Endothelial cell of umbilical vein (primary cell): ENCODE results near the gene ALX1. TPM values are rescaled to one million over a fixed set of nuclear protein-coding genes. Genes with fewer than 3 reads are reported as not detected.

Source experiments
- BruUV-seq: library from RNA; stranded (reverse); fragments of 400-500 nt; replicated peaks from 2 replicates; lab custom pipeline; 2021; lab: Mats Ljungman, UMichigan
- CTCF ChIA-PET: fragments of 300-600, 350-600 bp; sonication (Branson Sonifier 250); formaldehyde crosslinking; loops from one replicate; lab custom pipeline; 2021; ENCODE audit warnings: antibody characterized with exemption, inconsistent platforms; lab: Charles Lee
- POLR2A ChIA-PET: fragments of 300-600, 350-600 bp; sonication (Branson Sonifier 250); formaldehyde crosslinking; loops from one replicate; lab custom pipeline; 2021; ENCODE audit warnings: antibody characterized with exemption, inconsistent platforms; lab: Charles Lee
- DNase-seq: peaks from one replicate; pipeline ENCODE4 v3.0.0-alpha.2; 2011; ENCODE audit warnings: low read depth, low spot score
- FAIRE-seq: peaks from 2 replicates; lab custom pipeline; 2011; peaks lifted over from hg19 to GRCh38; lab: Jason Lieb, UNC
- H2AFZ ChIP-seq: 2 replicates; pipeline ENCODE4 v1.6.0; 2012; ENCODE audit warnings: low read depth, low read length, control low read depth, inconsistent platforms
- H3K27ac ChIP-seq: 2 replicates; pipeline ENCODE4 v1.5.1; 2011; ENCODE audit warnings: low read depth, mild to moderate bottlenecking, control low read depth, low read length, moderate library complexity; ENCODE audit not compliant: insufficient read depth
- H3K27me3 ChIP-seq, 2 experiments: 2 replicates each; pipeline versions ENCODE4 v1.6.0 to v1.6.1; 2011; ENCODE audit warnings: low read length in 2 of 2, mixed read lengths in 1 of 2; ENCODE audit not compliant: control insufficient read depth in 2 of 2, insufficient read depth in 2 of 2
- H3K36me3 ChIP-seq, 2 experiments: 2 replicates in 1 of 2; 3 replicates in 1 of 2; pipeline ENCODE4 v1.5.1; 2011; ENCODE audit warnings: low read length in 2 of 2, mild to moderate bottlenecking in 1 of 2, moderate library complexity in 1 of 2; ENCODE audit not compliant: control insufficient read depth in 2 of 2, insufficient read depth in 2 of 2; ENCODE audit errors: extremely low read depth in 1 of 2
- H3K4me1 ChIP-seq: 3 replicates; pipeline ENCODE4 v1.5.1; 2011; ENCODE audit warnings: mild to moderate bottlenecking, low read length; ENCODE audit not compliant: control insufficient read depth, insufficient read depth; ENCODE audit errors: extremely low read depth
- H3K4me2 ChIP-seq: 2 replicates; pipeline ENCODE4 v1.6.1; 2011; ENCODE audit warnings: low read length, control low read depth, mixed read lengths; ENCODE audit not compliant: insufficient read depth
- H3K4me3 ChIP-seq, 3 experiments: fragments of 200-600 bp in 1 of 3; sonication (generic), shearing (Covaris generic) in 1 of 3; replicated peaks in 1 of 3; 2 replicates each; pipeline ENCODE4 v1.5.1; 2011 to 2016; ENCODE audit warnings: control low read depth in 3 of 3, low read length in 3 of 3, mild to moderate bottlenecking in 2 of 3, inconsistent platforms in 1 of 3, low read depth in 1 of 3, moderate library complexity in 1 of 3; ENCODE audit not compliant: insufficient read depth in 1 of 3
- H3K79me2 ChIP-seq: 2 replicates; pipeline ENCODE4 v1.6.0; 2012; ENCODE audit warnings: low read length, inconsistent platforms; ENCODE audit not compliant: control insufficient read depth, insufficient read depth
- H3K9ac ChIP-seq: replicated peaks from 2 replicates; pipeline ENCODE3; 2011; ENCODE audit warnings: low read length, control low read depth; ENCODE audit not compliant: insufficient read depth; ENCODE audit errors: extremely low read depth
- H3K9me1 ChIP-seq: replicated peaks from 3 replicates; pipeline ENCODE4 v1.6.0; 2011; ENCODE audit warnings: mild to moderate bottlenecking, low read length; ENCODE audit not compliant: control insufficient read depth, insufficient read depth; ENCODE audit errors: extremely low read depth
- H3K9me3 ChIP-seq: replicated peaks from 2 replicates; pipeline ENCODE4 v1.5.1; 2012; ENCODE audit warnings: low read length, inconsistent platforms; ENCODE audit not compliant: control insufficient read depth, insufficient read depth
- H4K20me1 ChIP-seq: replicated peaks from 2 replicates; pipeline ENCODE3; 2011; ENCODE audit warnings: mild to moderate bottlenecking, low read length; ENCODE audit not compliant: control insufficient read depth, insufficient read depth; ENCODE audit errors: extremely low read depth
- EZH2 ChIP-seq: IDR thresholded peaks from 2 replicates; pipeline ENCODE4 v1.6.1; 2012; ENCODE audit warnings: borderline replicate concordance, low read depth, mild to moderate bottlenecking, moderate library complexity, low read length, inconsistent platforms; ENCODE audit not compliant: severe bottlenecking
- FOS ChIP-seq: IDR thresholded peaks from 2 replicates; pipeline ENCODE4 v1.6.1; 2011; ENCODE audit warnings: mild to moderate bottlenecking, low read length, moderate library complexity, borderline replicate concordance; ENCODE audit not compliant: insufficient read depth
- GATA2 ChIP-seq: IDR thresholded peaks from 2 replicates; pipeline ENCODE4 v1.7.0; 2011; ENCODE audit warnings: low read depth, mild to moderate bottlenecking, moderate library complexity, mixed read lengths, low read length; ENCODE audit not compliant: insufficient read length, insufficient read depth
- JUN ChIP-seq: IDR thresholded peaks from 2 replicates; pipeline ENCODE4 v1.6.1; 2011; ENCODE audit warnings: borderline replicate concordance, low read depth; ENCODE audit not compliant: insufficient read length, insufficient read depth
- MYC ChIP-seq: IDR thresholded peaks from one replicate; pipeline ENCODE4 v1.6.1; 2011; ENCODE audit warnings: mild to moderate bottlenecking, low read depth, low read length
- POLR2A ChIP-seq: IDR thresholded peaks from 2 replicates; pipeline ENCODE4 v1.6.1; 2012; ENCODE audit warnings: low read depth, mild to moderate bottlenecking, control low read depth, low read length
- POLR2AphosphoS5 ChIP-seq: IDR thresholded peaks from 2 replicates; pipeline ENCODE4 v1.6.1; 2012; ENCODE audit warnings: low read depth, mild to moderate bottlenecking, control low read depth, low read length, moderate library complexity; ENCODE audit not compliant: insufficient read depth
- dilution Hi-C: fragments of 300-500 bp; cut with MboI; formaldehyde crosslinking; loops from one replicate; pipeline ENCODE4 v1.15.0; 2019; ENCODE audit warnings: low sequenced_read_pairs; ENCODE audit not compliant: extremely low pct_ligation_motif_present
- intact Hi-C: fragments of 100-400 bp; cut with micrococcal nuclease; formaldehyde crosslinking; loops from one replicate; pipeline ENCODE4 v1.10.0; 2022
- polyA plus RNA-seq, 4 experiments: library from polyadenylated mRNA; depleted of rRNA in 3 of 4; stranded (reverse) in 3 of 4; unstranded in 1 of 4; fragments of >200 nt; gene quantifications; 2 replicates each; pipeline versions ENCODE4 v1.2.1 to v1.2.3, GENCODE V29; 2011 to 2012; ENCODE audit warnings: missing spikeins in 1 of 4
- total RNA-seq: library from RNA; stranded (reverse); gene quantifications from 2 replicates; pipeline ENCODE4 v1.2.3, GENCODE V29; 2021
- TF ChIP-seq, protein P1 (sequence below): IDR thresholded peaks from 2 replicates; pipeline ENCODE4 v1.6.1; 2011; ENCODE audit not compliant: insufficient read depth, insufficient read length
- TF ChIP-seq, protein P2 (sequence below), 2 donors: IDR thresholded peaks; 1 replicate in 1 of 2; 2 replicates in 1 of 2; pipeline ENCODE4 v1.5.1; 2011; ENCODE audit warnings: low read length in 2 of 2, mild to moderate bottlenecking in 2 of 2, moderate library complexity in 2 of 2, control low read depth in 1 of 2, inconsistent platforms in 1 of 2, low read depth in 1 of 2; ENCODE audit not compliant: insufficient read depth in 1 of 2; ENCODE audit errors: extremely low read depth in 1 of 2

The ALX1 gene
- total and polyA plus RNA-seq, 2 donors (not counting 3 experiments of a cell fraction or from before 2014, with no cell fraction given): 2.2 to 3.5 TPM

DNA sequence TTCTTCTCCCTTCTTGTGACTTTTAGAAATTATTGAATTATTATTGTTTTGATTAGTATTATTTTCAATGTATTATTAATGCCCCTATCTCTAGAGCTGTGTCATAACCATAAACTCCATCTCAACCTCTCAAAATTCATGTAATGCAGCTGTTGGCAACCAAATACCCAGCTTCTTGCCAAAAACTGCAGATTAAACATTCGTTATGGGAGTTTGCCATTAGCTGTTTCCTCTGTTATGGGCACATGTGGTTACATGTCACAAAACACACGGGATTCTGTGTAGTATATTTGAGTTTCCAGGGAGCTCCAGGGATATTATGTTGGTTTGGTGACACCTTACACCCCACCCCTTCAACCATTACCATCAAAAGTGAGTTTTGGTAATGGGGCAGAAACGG, 2.8 kb upstream of the ALX1 start:
- FAIRE-seq (no peak), DNase-seq (no peak)
- intact Hi-C loops: no loop called here
- BruUV-seq: no TSS peak
- Histone ChIP-seq H3K79me2 (peaks cover 6% of the 10 kb centered on the region), H3K9ac (no peak overlapping the region), H2AFZ (no peak overlapping the region), H3K4me1 (peaks cover 14% of the 10 kb centered on the region), H3K9me1 (no peaks in the 10 kb centered on the region), H3K27me3 (peaks cover 31 to 47% of the 10 kb centered on the region in 2 experiments), H3K4me3 (no peak overlapping the region), H3K9me3 (no peaks in the 10 kb centered on the region), H3K36me3 (no peaks in the 10 kb centered on the region), H3K27ac (no peak overlapping the region), H3K4me2 (no peak overlapping the region), H4K20me1 (no peaks in the 10 kb centered on the region)
- ChIA-PET POLR2A (no interaction called here), CTCF (interaction anchor here (1.6 kb wide), 1 partner anchor 165 kb away, joined by 4 read pairs; no protein-coding TSS in a partner anchor)
- TF ChIP-seq FOS (no peak), EZH2 (no peak), JUN (no peak)
- TF ChIP-seq, protein P1, sequence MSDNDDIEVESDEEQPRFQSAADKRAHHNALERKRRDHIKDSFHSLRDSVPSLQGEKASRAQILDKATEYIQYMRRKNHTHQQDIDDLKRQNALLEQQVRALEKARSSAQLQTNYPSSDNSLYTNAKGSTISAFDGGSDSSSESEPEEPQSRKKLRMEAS: no peak
- dilution Hi-C loops: no loop called here

DNA sequence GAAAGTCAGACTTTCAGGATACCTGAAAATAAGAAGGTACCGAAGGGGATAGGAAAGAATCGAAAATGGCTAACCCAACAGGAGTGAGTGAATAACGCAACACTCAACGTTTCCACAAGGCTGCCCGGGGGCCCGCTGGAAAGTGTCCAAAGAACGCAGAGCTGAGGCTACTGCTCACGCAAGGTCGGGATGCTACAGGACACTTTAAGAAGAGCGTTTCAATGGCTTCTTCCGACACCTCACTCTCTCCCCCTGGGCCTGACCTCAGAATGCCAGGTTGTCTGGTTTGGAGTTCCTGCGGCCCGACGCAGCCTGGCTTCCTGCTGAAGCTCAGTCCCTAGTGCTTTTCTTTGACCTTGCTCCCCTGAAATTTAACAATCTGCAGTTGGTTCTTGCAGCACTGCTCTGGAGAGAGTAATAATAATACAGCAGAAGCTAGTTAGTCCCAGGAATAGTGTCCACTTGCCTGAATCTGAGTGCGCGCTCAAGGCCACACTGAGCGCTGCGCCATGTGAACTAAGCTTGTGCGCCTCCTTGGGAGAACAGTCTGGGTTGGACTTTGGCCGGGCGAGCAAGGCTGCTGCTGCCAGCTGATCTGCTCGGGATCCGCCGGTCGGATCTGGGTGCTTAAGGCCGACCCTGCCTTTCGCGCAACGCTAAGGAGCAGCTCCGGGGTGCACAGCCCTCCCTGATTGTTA, 2.0 kb upstream of the ALX1 start:
- H3K27me3 ChIP-seq: peaks cover 29 to 47% of the 10 kb centered on the region in 2 experiments
- H4K20me1 ChIP-seq: no peaks in the 10 kb centered on the region
- H3K4me1 ChIP-seq: peaks cover 13% of the 10 kb centered on the region
- no peaks in the 10 kb centered on the region for H3K9me3 ChIP-seq
- no peak overlapping the region for H2AFZ ChIP-seq
- FAIRE-seq (no peak), DNase-seq (no peak)
- H3K27ac ChIP-seq: no peak overlapping the region
- no peaks in the 10 kb centered on the region for H3K36me3 ChIP-seq
- no peak overlapping the region for H3K4me2 ChIP-seq
- dilution Hi-C loops: no loop called here
- TF ChIP-seq, protein P1: no peak
- TF ChIP-seq POLR2A: no peak
- TF ChIP-seq EZH2: no peak
- no peak for TF ChIP-seq JUN
- no peak for TF ChIP-seq MYC
- no peak for TF ChIP-seq FOS
- TF ChIP-seq POLR2AphosphoS5: no peak
- TF ChIP-seq, protein P2, sequence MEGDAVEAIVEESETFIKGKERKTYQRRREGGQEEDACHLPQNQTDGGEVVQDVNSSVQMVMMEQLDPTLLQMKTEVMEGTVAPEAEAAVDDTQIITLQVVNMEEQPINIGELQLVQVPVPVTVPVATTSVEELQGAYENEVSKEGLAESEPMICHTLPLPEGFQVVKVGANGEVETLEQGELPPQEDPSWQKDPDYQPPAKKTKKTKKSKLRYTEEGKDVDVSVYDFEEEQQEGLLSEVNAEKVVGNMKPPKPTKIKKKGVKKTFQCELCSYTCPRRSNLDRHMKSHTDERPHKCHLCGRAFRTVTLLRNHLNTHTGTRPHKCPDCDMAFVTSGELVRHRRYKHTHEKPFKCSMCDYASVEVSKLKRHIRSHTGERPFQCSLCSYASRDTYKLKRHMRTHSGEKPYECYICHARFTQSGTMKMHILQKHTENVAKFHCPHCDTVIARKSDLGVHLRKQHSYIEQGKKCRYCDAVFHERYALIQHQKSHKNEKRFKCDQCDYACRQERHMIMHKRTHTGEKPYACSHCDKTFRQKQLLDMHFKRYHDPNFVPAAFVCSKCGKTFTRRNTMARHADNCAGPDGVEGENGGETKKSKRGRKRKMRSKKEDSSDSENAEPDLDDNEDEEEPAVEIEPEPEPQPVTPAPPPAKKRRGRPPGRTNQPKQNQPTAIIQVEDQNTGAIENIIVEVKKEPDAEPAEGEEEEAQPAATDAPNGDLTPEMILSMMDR (IDR thresholded peaks at IDR 0.05; ENCODE audit: extremely low read depth in 1 of 2, insufficient read depth in 1 of 2, low read depth in 1 of 2, low read length in 2 of 2): no peak
- no peak for TF ChIP-seq GATA2
- H3K9ac ChIP-seq: no peak overlapping the region
- H3K9me1 ChIP-seq: no peaks in the 10 kb centered on the region
- CTCF ChIA-PET: interaction anchor here (0.8 to 1.6 kb wide), 2 partner anchors 121 to 164 kb away, joined by 3 to 4 read pairs; no protein-coding TSS in a partner anchor
- intact Hi-C loops: no loop called here
- peaks cover 9% of the 10 kb centered on the region for H3K79me2 ChIP-seq
- POLR2A ChIA-PET: no interaction called here
- no peak overlapping the region for H3K4me3 ChIP-seq
- no TSS peak for BruUV-seq
